Duodenal mucosa (tissue), 2 donors: Measurements from ENCODE around the gene OSBPL9.

Source experiments
- H3K27ac ChIP-seq: one replicate; pipeline ENCODE4 v1.7.0; 2013; ENCODE audit warnings: low read depth, low read length
- H3K27me3 ChIP-seq, 2 donors: one replicate each; pipeline ENCODE4 v1.7.0; 2013; ENCODE audit warnings: low read length in 2 of 2, control low read depth in 1 of 2; ENCODE audit not compliant: insufficient read depth in 2 of 2, control insufficient read depth in 1 of 2
- H3K36me3 ChIP-seq, 2 donors: one replicate each; pipeline ENCODE4 v1.7.0; 2013; ENCODE audit warnings: low read length in 2 of 2, control low read depth in 1 of 2; ENCODE audit not compliant: insufficient read depth in 2 of 2, control insufficient read depth in 1 of 2
- H3K4me1 ChIP-seq, 2 donors: one replicate each; pipeline ENCODE4 v1.7.0; 2013; ENCODE audit warnings: low read length in 2 of 2, control low read depth in 1 of 2; ENCODE audit not compliant: insufficient read depth in 2 of 2, control insufficient read depth in 1 of 2
- H3K4me3 ChIP-seq, 2 donors: one replicate each; pipeline ENCODE4 v1.7.0; 2013; ENCODE audit warnings: low read length in 2 of 2, low read depth in 1 of 2
- H3K9ac ChIP-seq, 2 donors: one replicate each; pipeline ENCODE4 v1.7.0; 2013; ENCODE audit warnings: low read length in 2 of 2, low read depth in 1 of 2
- H3K9me3 ChIP-seq, 2 donors: one replicate each; pipeline ENCODE4 v1.7.0; 2013; ENCODE audit warnings: low read length in 2 of 2, control low read depth in 1 of 2; ENCODE audit not compliant: control insufficient read depth in 1 of 2

The OSBPL9 gene

DNA sequence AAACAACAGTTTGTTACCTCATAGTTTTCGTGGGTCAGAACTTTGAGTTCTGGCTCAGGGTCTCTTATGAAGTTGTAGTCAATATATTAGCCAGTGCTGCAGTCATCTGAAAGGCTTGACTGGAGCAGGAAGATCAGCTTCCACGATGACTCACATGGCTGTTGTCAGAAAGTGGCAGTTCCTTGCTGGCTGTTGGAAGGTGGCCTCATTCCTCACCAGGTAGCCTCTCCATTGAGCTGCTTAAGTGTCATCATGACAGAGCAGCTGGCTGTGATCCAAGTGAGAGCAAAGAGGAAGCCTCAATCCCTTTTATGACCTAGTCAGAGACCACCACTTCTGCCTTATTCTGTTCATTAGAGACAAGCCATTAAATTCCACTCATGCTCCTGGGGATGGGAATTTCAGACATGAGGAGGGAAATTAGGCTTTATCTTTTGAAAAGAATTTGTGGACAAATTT, 5.6 kb downstream of the OSBPL9 start:
- H3K4me3 ChIP-seq, result no peak overlapping the region
- H3K9ac ChIP-seq, result no peak overlapping the region
- no peaks in the 10 kb centered on the region for H3K36me3 ChIP-seq
- no peaks in the 10 kb centered on the region for H3K27me3 ChIP-seq
- H3K27ac ChIP-seq, result no peak overlapping the region
- H3K4me1 ChIP-seq, result peaks cover 8 to 12% of the 10 kb centered on the region in 2 donors
- H3K9me3 ChIP-seq, result no peaks in the 10 kb centered on the region

- no peak overlapping the region for H3K4me3 ChIP-seq
- no peaks in the 10 kb centered on the region for H3K9me3 ChIP-seq
- H3K27me3 ChIP-seq, result no peaks in the 10 kb centered on the region
- no peak overlapping the region for H3K27ac ChIP-seq
- H3K36me3 ChIP-seq, result no peaks in the 10 kb centered on the region
- H3K9ac ChIP-seq, result no peak overlapping the region
- H3K4me1 ChIP-seq, result peaks cover 2 to 8% of the 10 kb centered on the region in 2 donors
Measured at GRCh38 chr1:51623025-51623424, 6.1 kb downstream of the OSBPL9 start.

- H3K27ac ChIP-seq, result no peak overlapping the region
- no peaks in the 10 kb centered on the region for H3K36me3 ChIP-seq
- H3K27me3 ChIP-seq, result no peaks in the 10 kb centered on the region
- H3K4me3 ChIP-seq, result no peak overlapping the region
- H3K4me1 ChIP-seq, result peaks cover 0 to 8% of the 10 kb centered on the region in 2 donors
- no peaks in the 10 kb centered on the region for H3K9me3 ChIP-seq
- no peak overlapping the region for H3K9ac ChIP-seq
Measured at GRCh38 chr1:51623450-51623849, 6.6 kb downstream of the OSBPL9 start.

GRCh38 chr1:51624855-51625254, 8.0 kb downstream of the OSBPL9 start:
- Histone ChIP-seq H3K36me3 (no peaks in the 10 kb centered on the region), H3K4me3 (no peak overlapping the region), H3K27ac (no peak overlapping the region), H3K4me1 (peaks cover 0 to 8% of the 10 kb centered on the region in 2 donors), H3K9me3 (no peaks in the 10 kb centered on the region), H3K27me3 (no peaks in the 10 kb centered on the region), H3K9ac (no peak overlapping the region)

DNA sequence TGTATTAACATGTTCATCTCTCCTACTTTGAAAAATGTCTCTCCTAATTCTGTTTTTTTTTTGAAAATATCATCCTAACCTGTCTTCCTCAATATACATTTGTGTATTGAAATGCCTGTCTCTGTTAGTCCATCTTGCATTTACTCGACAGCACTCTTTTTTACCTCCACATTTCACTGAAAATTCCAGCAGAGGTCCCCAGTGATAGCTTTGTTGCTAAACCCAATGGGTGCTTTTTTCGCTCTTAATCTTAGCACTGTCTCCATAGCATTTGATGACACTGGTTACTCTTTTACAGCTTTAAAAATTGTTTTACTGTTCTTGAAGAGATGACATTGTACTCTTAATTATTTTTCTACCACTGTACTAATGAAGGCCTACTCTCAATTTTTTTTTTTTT, 10.8 kb downstream of the OSBPL9 start:
- peaks cover 0 to 3% of the 10 kb centered on the region in 2 donors for H3K4me1 ChIP-seq
- no peak overlapping the region for H3K9ac ChIP-seq
- no peaks in the 10 kb centered on the region for H3K9me3 ChIP-seq
- no peaks in the 10 kb centered on the region for H3K27me3 ChIP-seq
- no peak overlapping the region for H3K4me3 ChIP-seq
- no peaks in the 10 kb centered on the region for H3K36me3 ChIP-seq
- no peak overlapping the region for H3K27ac ChIP-seq

DNA sequence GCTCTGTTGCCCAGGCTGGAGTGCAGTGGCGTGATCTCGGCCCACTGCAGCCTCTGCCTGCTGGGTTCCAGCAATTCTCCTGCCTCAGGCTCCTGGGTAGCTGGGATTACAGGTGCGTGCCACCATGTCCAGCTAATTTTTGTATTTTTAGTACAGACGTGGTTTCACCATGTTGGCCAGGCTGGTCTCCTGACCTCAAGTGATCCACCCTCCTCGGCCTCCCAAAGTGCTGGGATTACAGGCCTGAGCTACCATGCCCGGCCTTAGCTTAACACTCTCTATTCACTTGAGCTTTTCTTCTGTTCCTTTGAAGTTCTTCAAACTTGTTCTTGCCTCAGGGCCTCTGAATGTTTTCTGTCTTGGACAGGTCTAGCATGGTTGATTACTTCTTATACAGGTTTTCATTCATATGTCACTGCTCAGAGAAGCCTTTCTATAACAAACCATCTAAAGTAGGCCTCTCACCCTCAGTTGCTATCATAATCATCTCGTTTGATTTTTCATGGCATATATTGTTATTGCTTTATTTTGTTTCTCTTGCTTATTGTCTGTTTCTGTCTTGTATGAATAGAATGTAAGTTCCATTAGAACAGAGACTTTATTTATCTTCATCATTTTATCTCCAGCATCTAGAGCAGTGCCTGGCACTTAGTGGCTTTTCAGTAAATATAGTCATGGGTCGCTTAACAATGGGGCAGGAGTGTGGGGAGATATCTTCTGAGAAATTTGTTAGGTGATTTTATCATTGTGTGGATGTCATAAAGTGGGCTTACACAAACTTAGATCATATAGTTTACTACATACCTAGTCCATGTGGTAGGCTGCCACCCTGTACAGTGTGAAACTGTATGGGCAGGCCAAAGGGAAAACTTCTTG, 12.1 kb downstream of the OSBPL9 start:
- H3K9me3 ChIP-seq, result no peaks in the 10 kb centered on the region
- no peak overlapping the region for H3K4me3 ChIP-seq
- no peaks in the 10 kb centered on the region for H3K36me3 ChIP-seq
- no peak overlapping the region for H3K27ac ChIP-seq
- no peaks in the 10 kb centered on the region for H3K4me1 ChIP-seq
- no peaks in the 10 kb centered on the region for H3K27me3 ChIP-seq
- no peak overlapping the region for H3K9ac ChIP-seq

DNA sequence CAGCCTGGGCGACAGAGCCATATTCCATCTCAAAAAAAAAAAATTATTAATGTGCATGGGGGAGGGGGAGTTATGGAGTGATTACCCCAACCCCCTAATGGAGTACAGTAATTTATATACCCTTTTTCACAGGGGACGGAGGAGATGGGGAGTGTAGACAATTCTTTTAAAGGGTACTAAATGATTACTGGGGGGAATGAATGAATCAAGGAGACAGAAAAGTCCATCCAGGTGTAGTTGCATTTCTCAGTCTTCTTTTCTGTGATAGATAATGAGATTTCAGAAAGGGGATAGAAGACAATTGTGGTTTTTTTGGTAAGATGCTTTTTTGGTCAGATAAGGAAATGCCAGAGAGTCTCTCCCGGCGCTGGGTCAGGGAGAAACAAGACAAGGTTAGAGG, 13.0 kb downstream of the OSBPL9 start:
- Histone ChIP-seq H3K27me3 (no peaks in the 10 kb centered on the region), H3K9ac (no peak overlapping the region), H3K4me1 (peaks cover 0 to under 1% of the 10 kb centered on the region in 2 donors), H3K9me3 (no peaks in the 10 kb centered on the region), H3K36me3 (no peaks in the 10 kb centered on the region), H3K4me3 (no peak overlapping the region), H3K27ac (no peak overlapping the region)

GRCh38 chr1:51630393-51630792, 13.5 kb downstream of the OSBPL9 start:
- H3K9ac ChIP-seq, result no peak overlapping the region
- no peak overlapping the region for H3K27ac ChIP-seq
- no peak overlapping the region for H3K4me3 ChIP-seq
- no peaks in the 10 kb centered on the region for H3K36me3 ChIP-seq
- no peaks in the 10 kb centered on the region for H3K27me3 ChIP-seq
- peaks cover 3 to 5% of the 10 kb centered on the region in 2 donors for H3K4me1 ChIP-seq
- no peaks in the 10 kb centered on the region for H3K9me3 ChIP-seq

DNA sequence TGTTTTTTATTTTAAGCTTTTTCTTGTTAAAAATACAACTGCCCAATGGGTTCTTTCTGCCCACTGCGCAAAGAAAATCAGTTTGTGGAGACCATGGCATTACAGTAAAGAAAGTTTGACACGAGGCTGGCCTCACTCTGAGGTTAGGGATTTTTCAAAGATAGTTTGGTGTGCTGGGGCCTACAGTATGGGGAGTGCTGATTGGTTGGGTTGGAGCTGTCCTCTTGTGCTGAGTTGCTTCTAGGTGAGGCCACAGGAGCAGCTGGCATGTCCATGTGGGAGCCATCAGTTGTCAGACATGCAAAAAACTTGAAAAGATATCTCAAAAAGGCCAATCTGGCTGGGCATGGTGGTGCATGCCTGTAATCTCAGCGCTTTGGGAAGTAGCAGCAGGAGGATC, 14.0 kb downstream of the OSBPL9 start:
- H3K9me3 ChIP-seq, result no peaks in the 10 kb centered on the region
- no peak overlapping the region for H3K4me3 ChIP-seq
- H3K4me1 ChIP-seq, result peaks cover 6 to 7% of the 10 kb centered on the region in 2 donors
- no peaks in the 10 kb centered on the region for H3K36me3 ChIP-seq
- no peak overlapping the region for H3K27ac ChIP-seq
- H3K9ac ChIP-seq, result no peak overlapping the region
- no peaks in the 10 kb centered on the region for H3K27me3 ChIP-seq

GRCh38 chr1:51631747-51632146, 14.9 kb downstream of the OSBPL9 start:
- Histone ChIP-seq H3K9me3 (no peaks in the 10 kb centered on the region), H3K4me3 (no peak overlapping the region), H3K27me3 (no peaks in the 10 kb centered on the region), H3K36me3 (no peaks in the 10 kb centered on the region), H3K9ac (no peak overlapping the region), H3K27ac (no peak overlapping the region), H3K4me1 (peaks cover 6 to 7% of the 10 kb centered on the region in 2 donors)
